DOHH2 (cell line): ENCODE results near the gene MYO6.

Source experiments
- H3F3A ChIP-seq: fragments of 200-600 bp; sonication (generic), shearing (Covaris generic); 2 replicates; pipeline ENCODE4 v1.6.0; 2016; ENCODE audit warnings: antibody characterized with exemption, mild to moderate bottlenecking; ENCODE audit not compliant: control insufficient read depth, insufficient read depth
- H3K27ac ChIP-seq: fragments of 200-600 bp; sonication (generic); 2 replicates; pipeline ENCODE4 v1.5.1; 2014; ENCODE audit warnings: low read depth, mild to moderate bottlenecking, low read length, moderate library complexity
- H3K27me3 ChIP-seq: fragments of 200-600 bp; sonication (generic); 2 replicates; pipeline ENCODE4 v1.6.1; 2014; ENCODE audit warnings: mild to moderate bottlenecking, low read length, mixed read lengths; ENCODE audit not compliant: control insufficient read depth
- H3K36me3 ChIP-seq: fragments of 200-600 bp; sonication (generic); 2 replicates; pipeline ENCODE4 v1.6.1; 2014; ENCODE audit warnings: mild to moderate bottlenecking, low read length, moderate library complexity, mixed read lengths; ENCODE audit not compliant: control insufficient read depth
- H3K4me1 ChIP-seq: fragments of 200-600 bp; sonication (generic); 2 replicates; pipeline ENCODE4 v1.6.1; 2014; ENCODE audit warnings: mild to moderate bottlenecking, low read length, mixed read lengths; ENCODE audit not compliant: control insufficient read depth
- H3K4me2 ChIP-seq: fragments of 200-600 bp; sonication (generic); 2 replicates; pipeline ENCODE4 v1.6.0; 2014; ENCODE audit warnings: mild to moderate bottlenecking, low read length, moderate library complexity
- H3K4me3 ChIP-seq: fragments of 200-600 bp; sonication (generic); 2 replicates; pipeline ENCODE4 v1.5.1; 2014; ENCODE audit warnings: mild to moderate bottlenecking, low read length, mixed read lengths
- H3K79me2 ChIP-seq: fragments of 200-600 bp; sonication (generic); 2 replicates; pipeline ENCODE4 v1.6.1; 2014; ENCODE audit warnings: mild to moderate bottlenecking, low read length, mixed read lengths; ENCODE audit not compliant: control insufficient read depth
- H3K9me2 ChIP-seq: fragments of 200-600 bp; sonication (generic); replicated peaks from 2 replicates; pipeline ENCODE4 v1.6.1; 2014; ENCODE audit warnings: mild to moderate bottlenecking, low read length, mixed read lengths; ENCODE audit not compliant: control insufficient read depth
- H3K9me3 ChIP-seq: fragments of 200-600 bp; sonication (generic); 2 replicates; pipeline ENCODE4 v1.6.1; 2014; ENCODE audit warnings: antibody characterized with exemption, low read length, mixed read lengths; ENCODE audit not compliant: control insufficient read depth, insufficient read depth
- H4K20me1 ChIP-seq: fragments of 200-600 bp; sonication (generic); 2 replicates; pipeline ENCODE4 v1.6.0; 2014; ENCODE audit warnings: low read depth, mild to moderate bottlenecking, antibody characterized with exemption, low read length, moderate library complexity; ENCODE audit not compliant: control insufficient read depth, insufficient read depth
- CTCF ChIP-seq: fragments of 200-600 bp; sonication (generic); IDR thresholded peaks from one replicate; pipeline ENCODE4 v1.5.1; 2014; ENCODE audit warnings: antibody characterized with exemption, mild to moderate bottlenecking, low read depth, low read length; ENCODE audit not compliant: poor library complexity, severe bottlenecking
- EZH2phosphoT487 ChIP-seq: fragments of 200-600 bp; sonication (generic); IDR thresholded peaks from 2 replicates; pipeline ENCODE4 v1.6.1; 2017; ENCODE audit warnings: borderline replicate concordance, mild to moderate bottlenecking, antibody characterized with exemption, low read length, moderate library complexity, mixed read lengths

MYO6 gene

DNA sequence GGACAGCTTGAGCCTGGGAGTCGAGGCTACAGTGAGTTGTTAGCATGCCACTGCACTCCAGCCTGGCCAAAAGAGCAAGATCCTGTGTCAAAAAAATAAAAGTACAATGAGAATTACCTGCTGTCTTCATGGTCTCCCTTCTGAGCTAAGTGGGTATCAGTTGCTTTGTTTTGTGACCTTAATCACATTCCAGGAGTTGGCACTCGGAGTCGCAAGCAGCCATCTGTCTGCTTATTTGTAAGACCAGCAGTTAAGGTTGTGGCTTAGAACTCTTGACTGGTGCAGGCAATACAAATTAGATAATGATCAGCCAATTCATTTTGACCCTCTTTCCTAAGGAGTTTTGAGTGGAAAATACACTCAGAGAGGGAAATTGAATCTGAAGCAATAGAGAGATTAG, 114.0 kb downstream of the MYO6 start:
- Histone ChIP-seq H3K27ac (no peak overlapping the region), H3K4me3 (no peak overlapping the region), H3F3A (no peaks in the 10 kb centered on the region), H3K27me3 (no peaks in the 10 kb centered on the region), H3K4me2 (no peak overlapping the region), H3K79me2 (no peaks in the 10 kb centered on the region), H4K20me1 (no peaks in the 10 kb centered on the region), H3K9me3 (no peaks in the 10 kb centered on the region), H3K9me2 (no peaks in the 10 kb centered on the region), H3K4me1 (no peaks in the 10 kb centered on the region), H3K36me3 (no peaks in the 10 kb centered on the region)
- TF ChIP-seq CTCF (no peak), EZH2phosphoT487 (no peak)

DNA sequence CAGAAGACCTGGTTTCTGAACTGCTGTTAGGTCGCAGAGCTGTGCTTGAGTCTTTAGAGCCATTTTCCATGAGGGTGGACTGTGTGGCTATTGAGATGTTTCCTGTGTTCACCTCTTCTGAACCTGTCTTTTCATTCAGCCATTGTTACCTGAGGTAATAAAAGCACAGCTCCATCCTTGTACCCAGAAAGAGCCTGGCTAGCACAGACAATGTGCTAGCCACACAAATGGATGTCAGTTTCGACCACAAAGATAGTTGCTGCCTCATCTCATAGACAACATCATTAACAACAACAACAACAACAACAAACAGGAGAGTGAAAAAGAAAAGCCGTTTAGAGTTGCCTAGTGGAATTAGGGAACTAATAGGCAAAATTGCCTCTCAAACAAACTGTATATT, 114.7 kb downstream of the MYO6 start:
- no peaks in the 10 kb centered on the region for H3K9me2 ChIP-seq
- no peaks in the 10 kb centered on the region for H3K27me3 ChIP-seq
- H3F3A ChIP-seq = no peaks in the 10 kb centered on the region
- H3K79me2 ChIP-seq = no peaks in the 10 kb centered on the region
- H3K27ac ChIP-seq = no peak overlapping the region
- no peaks in the 10 kb centered on the region for H3K36me3 ChIP-seq
- no peaks in the 10 kb centered on the region for H3K4me1 ChIP-seq
- H3K9me3 ChIP-seq = no peaks in the 10 kb centered on the region
- H3K4me3 ChIP-seq = no peak overlapping the region
- H3K4me2 ChIP-seq = no peak overlapping the region
- no peak for TF ChIP-seq EZH2phosphoT487
- TF ChIP-seq CTCF = no peak
- H4K20me1 ChIP-seq = no peaks in the 10 kb centered on the region

GRCh38 chr6:75864446-75864845, 115.4 kb downstream of the MYO6 start:
- Histone ChIP-seq H3K9me3 (no peaks in the 10 kb centered on the region), H3K36me3 (no peaks in the 10 kb centered on the region), H3K27ac (no peak overlapping the region)

More at GRCh38 chr6:75864446-75864845, 115.4 kb downstream of the MYO6 start:
- Histone ChIP-seq H3F3A (no peaks in the 10 kb centered on the region), H3K4me1 (no peaks in the 10 kb centered on the region), H3K9me2 (no peaks in the 10 kb centered on the region), H3K4me3 (no peak overlapping the region), H3K79me2 (no peaks in the 10 kb centered on the region), H4K20me1 (no peaks in the 10 kb centered on the region), H3K27me3 (no peaks in the 10 kb centered on the region), H3K4me2 (no peak overlapping the region)
- no peak for TF ChIP-seq CTCF
- TF ChIP-seq EZH2phosphoT487 = no peak
